Caco-2 (cell line): ENCODE measurements around the gene ATP5MC2. TPM values are rescaled to one million over a fixed set of nuclear protein-coding genes. Genes with fewer than 3 reads are reported as not detected.
"Not testable (repeated sequence)": the region's sequence is repeated elsewhere in the genome, so short reads cannot be mapped to it uniquely, and the experiment has no call there.

Experiments
- BruUV-seq: library from RNA; stranded (reverse); fragments of 400-500 nt; replicated peaks from 2 replicates; lab custom pipeline; 2021; lab: Mats Ljungman, UMichigan
- CTCF ChIA-PET: fragments of 300-600 bp; sonication (Branson Sonifier 250); formaldehyde crosslinking; loops from one replicate; lab custom pipeline; 2022; ENCODE audit warnings: antibody characterized with exemption; lab: Charles Lee
- POLR2A ChIA-PET: fragments of 300-600 bp; sonication (Branson Sonifier 250); formaldehyde crosslinking; loops from one replicate; lab custom pipeline; 2022; ENCODE audit warnings: antibody characterized with exemption; lab: Charles Lee
- DNase-seq, 2 experiments: peaks; one replicate each; pipeline versions ENCODE4 v3.0.0 to v3.0.0-alpha.2; 2020 to 2022
- H3K27me3 ChIP-seq: replicated peaks from 2 replicates; pipeline ENCODE4 v1.6.0; 2011; ENCODE audit warnings: low read length; ENCODE audit not compliant: control insufficient read depth, insufficient read depth
- H3K36me3 ChIP-seq: 2 replicates; pipeline ENCODE4 v1.5.1; 2011; ENCODE audit warnings: low read length; ENCODE audit not compliant: control insufficient read depth, insufficient read depth
- H3K4me1 ChIP-seq: fragments of 250-450 bp; sonication (Bioruptor Pico); 2 replicates; pipeline ENCODE4 v1.5.1; 2020; ENCODE audit warnings: mild to moderate bottlenecking
- H3K4me3 ChIP-seq: 2 replicates; pipeline ENCODE4 v1.5.1; 2011; ENCODE audit warnings: low read depth, mild to moderate bottlenecking, control low read depth, low read length
- H3K9me3 ChIP-seq: fragments of 250-450 bp; sonication (Bioruptor Pico); 2 replicates; pipeline ENCODE4 v1.5.1; 2020; ENCODE audit warnings: mild to moderate bottlenecking, moderate library complexity
- H3K27ac Mint-ChIP-seq: one replicate; pipeline ENCODE4 v1.8.0; 2022; ENCODE audit warnings: mixed read lengths; ENCODE audit not compliant: unreplicated experiment
- H3K27me3 Mint-ChIP-seq: one replicate; pipeline ENCODE4 v1.8.0; 2022; ENCODE audit warnings: mixed read lengths; ENCODE audit not compliant: insufficient read depth, unreplicated experiment
- H3K36me3 Mint-ChIP-seq: one replicate; pipeline ENCODE4 v1.8.0; 2022; ENCODE audit warnings: mild to moderate bottlenecking, mixed read lengths; ENCODE audit not compliant: insufficient read depth, unreplicated experiment
- H3K4me1 Mint-ChIP-seq: one replicate; pipeline ENCODE4 v1.8.0; 2022; ENCODE audit warnings: low read depth, mixed read lengths; ENCODE audit not compliant: unreplicated experiment
- H3K4me3 Mint-ChIP-seq: one replicate; pipeline ENCODE4 v1.8.0; 2022; ENCODE audit warnings: mild to moderate bottlenecking, moderate library complexity, mixed read lengths; ENCODE audit not compliant: unreplicated experiment
- H3K9me3 Mint-ChIP-seq: one replicate; pipeline ENCODE4 v1.8.0; 2022; ENCODE audit warnings: mixed read lengths; ENCODE audit not compliant: unreplicated experiment
- intact Hi-C: fragments of 100-400 bp; cut with micrococcal nuclease; formaldehyde crosslinking; loops from one replicate; pipeline ENCODE4 v1.10.0; 2022; ENCODE audit not compliant: unreplicated experiment
- total RNA-seq: library from RNA; stranded (reverse); gene quantifications from 2 replicates; pipeline ENCODE4 v1.2.3, GENCODE V29; 2022
- TF ChIP-seq, protein P1 (sequence below), 2 experiments: fragments of 200-600 bp in 1 of 2; IDR thresholded peaks; 1 replicate in 1 of 2; 2 replicates in 1 of 2; pipeline versions ENCODE4 v1.5.1 to v1.8.0; 2011 to 2022; ENCODE audit warnings: antibody characterized with exemption in 1 of 2, control low read depth in 1 of 2, inconsistent platforms in 1 of 2, low read depth in 1 of 2, low read length in 1 of 2, mild to moderate bottlenecking in 1 of 2, moderate library complexity in 1 of 2; ENCODE audit not compliant: insufficient read depth in 1 of 2, severe bottlenecking in 1 of 2, unreplicated experiment in 1 of 2

ATP5MC2 gene
- total RNA-seq, 1 experiment from 2014 or later: 160 TPM

- no peak overlapping the region for H3K4me3 ChIP-seq
- no peak for DNase-seq
- no peaks in the 10 kb centered on the region for H3K9me3 Mint-ChIP-seq
- POLR2A ChIA-PET: no interaction called here
- no peak overlapping the region for H3K27ac Mint-ChIP-seq
- TF ChIP-seq, protein P1, sequence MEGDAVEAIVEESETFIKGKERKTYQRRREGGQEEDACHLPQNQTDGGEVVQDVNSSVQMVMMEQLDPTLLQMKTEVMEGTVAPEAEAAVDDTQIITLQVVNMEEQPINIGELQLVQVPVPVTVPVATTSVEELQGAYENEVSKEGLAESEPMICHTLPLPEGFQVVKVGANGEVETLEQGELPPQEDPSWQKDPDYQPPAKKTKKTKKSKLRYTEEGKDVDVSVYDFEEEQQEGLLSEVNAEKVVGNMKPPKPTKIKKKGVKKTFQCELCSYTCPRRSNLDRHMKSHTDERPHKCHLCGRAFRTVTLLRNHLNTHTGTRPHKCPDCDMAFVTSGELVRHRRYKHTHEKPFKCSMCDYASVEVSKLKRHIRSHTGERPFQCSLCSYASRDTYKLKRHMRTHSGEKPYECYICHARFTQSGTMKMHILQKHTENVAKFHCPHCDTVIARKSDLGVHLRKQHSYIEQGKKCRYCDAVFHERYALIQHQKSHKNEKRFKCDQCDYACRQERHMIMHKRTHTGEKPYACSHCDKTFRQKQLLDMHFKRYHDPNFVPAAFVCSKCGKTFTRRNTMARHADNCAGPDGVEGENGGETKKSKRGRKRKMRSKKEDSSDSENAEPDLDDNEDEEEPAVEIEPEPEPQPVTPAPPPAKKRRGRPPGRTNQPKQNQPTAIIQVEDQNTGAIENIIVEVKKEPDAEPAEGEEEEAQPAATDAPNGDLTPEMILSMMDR (IDR thresholded peaks at IDR 0.05; ENCODE audit: insufficient read depth in 1 of 2, low read depth in 1 of 2, low read length in 1 of 2, severe bottlenecking in 1 of 2, unreplicated experiment in 1 of 2): no peak
- H3K27me3 Mint-ChIP-seq: no peaks in the 10 kb centered on the region
- H3K36me3 ChIP-seq: no peaks in the 10 kb centered on the region
- H3K4me3 Mint-ChIP-seq: no peak overlapping the region
- no peaks in the 10 kb centered on the region for H3K36me3 Mint-ChIP-seq
- no peaks in the 10 kb centered on the region for H3K9me3 ChIP-seq
- H3K4me1 ChIP-seq: no peaks in the 10 kb centered on the region
- CTCF ChIA-PET: no interaction called here
- H3K4me1 Mint-ChIP-seq: no peaks in the 10 kb centered on the region
- intact Hi-C loops: no loop called here
- no peaks in the 10 kb centered on the region for H3K27me3 ChIP-seq
- BruUV-seq: no TSS peak
Observed at GRCh38 chr12:53643232-53643979, 32.5 kb downstream of the ATP5MC2 start.

GRCh38 chr12:53638057-53638456 lies 37.8 kb downstream of the ATP5MC2 start:
- CTCF ChIA-PET: interaction anchor here (0.9 kb wide), 1 partner anchor 38 kb away, joined by 3 read pairs; the partner anchor contains the start of gene ATP5MC2
- intact Hi-C loops: no loop called here

GRCh38 chr12:53636641-53637040 lies 39.2 kb downstream of the ATP5MC2 start:
- H3K27me3 Mint-ChIP-seq: peaks cover 3% of the 10 kb centered on the region
- Histone ChIP-seq H3K27me3 (no peaks in the 10 kb centered on the region), H3K4me3 (no peak overlapping the region), H3K36me3 (no peaks in the 10 kb centered on the region), H3K9me3 (no peaks in the 10 kb centered on the region), H3K4me1 (no peaks in the 10 kb centered on the region)
- BruUV-seq: no TSS peak
- no peaks in the 10 kb centered on the region for H3K4me1 Mint-ChIP-seq
- no peaks in the 10 kb centered on the region for H3K36me3 Mint-ChIP-seq
- H3K27ac Mint-ChIP-seq: no peak overlapping the region
- no peak for DNase-seq
- CTCF ChIA-PET: interaction anchor here (0.7 kb wide), 1 partner anchor 15 kb away, joined by 3 read pairs; no protein-coding TSS in a partner anchor
- POLR2A ChIA-PET: no interaction called here
- TF ChIP-seq, protein P1 (IDR thresholded peaks at IDR 0.05; ENCODE audit: insufficient read depth in 1 of 2, low read depth in 1 of 2, low read length in 1 of 2, severe bottlenecking in 1 of 2, unreplicated experiment in 1 of 2): no peak
- H3K4me3 Mint-ChIP-seq: no peak overlapping the region
- intact Hi-C loops: no loop called here
- H3K9me3 Mint-ChIP-seq: no peaks in the 10 kb centered on the region

More at GRCh38 chr12:53638057-53638456, 37.8 kb downstream of the ATP5MC2 start:
- Mint-ChIP-seq H3K4me3 (no peak overlapping the region), H3K27me3 (peaks cover 3% of the 10 kb centered on the region), H3K27ac (no peak overlapping the region), H3K4me1 (no peaks in the 10 kb centered on the region), H3K36me3 (no peaks in the 10 kb centered on the region), H3K9me3 (no peaks in the 10 kb centered on the region)
- BruUV-seq: no TSS peak
- no peaks in the 10 kb centered on the region for H3K4me1 ChIP-seq
- TF ChIP-seq, protein P1 (IDR thresholded peaks at IDR 0.05; ENCODE audit: insufficient read depth in 1 of 2, low read depth in 1 of 2, low read length in 1 of 2, severe bottlenecking in 1 of 2, unreplicated experiment in 1 of 2): no peak
- POLR2A ChIA-PET: no interaction called here
- H3K36me3 ChIP-seq: no peaks in the 10 kb centered on the region
- no peak overlapping the region for H3K4me3 ChIP-seq
- no peaks in the 10 kb centered on the region for H3K9me3 ChIP-seq
- no peaks in the 10 kb centered on the region for H3K27me3 ChIP-seq
- no peak for DNase-seq

- H3K4me3 ChIP-seq, DNase-seq, H3K4me1 ChIP-seq, H3K36me3 ChIP-seq, H3K36me3 Mint-ChIP-seq, H3K9me3 ChIP-seq, BruUV-seq, intact Hi-C loops, CTCF ChIA-PET, H3K4me1 Mint-ChIP-seq, H3K9me3 Mint-ChIP-seq, H3K27me3 Mint-ChIP-seq, POLR2A ChIA-PET, H3K27ac Mint-ChIP-seq, H3K27me3 ChIP-seq, H3K4me3 Mint-ChIP-seq: not testable (repeated sequence)
Observed at GRCh38 chr12:53635708-53636107, 40.2 kb downstream of the ATP5MC2 start.
